Vagina (tissue), 2 donors: ENCODE data around the gene EMX1.

Experiments
- CTCF ChIP-seq, 3 experiments: fragments of 450-650 bp in 2 of 3; fragments of 200-600 bp in 1 of 3; sonication (generic) in 1 of 3; IDR thresholded peaks; one replicate each; pipeline ENCODE4 v1.5.1; 2017 to 2019; ENCODE audit warnings: antibody characterized with exemption in 3 of 3, mild to moderate bottlenecking in 2 of 3, moderate library complexity in 2 of 3
- POLR2AphosphoS5 ChIP-seq, 2 donors: sonication (generic); formaldehyde crosslinking; IDR thresholded peaks; one replicate each; pipeline ENCODE4 v1.9.0; 2017; ENCODE audit warnings: antibody characterized with exemption in 2 of 2, mild to moderate bottlenecking in 2 of 2, low read depth in 1 of 2; ENCODE audit not compliant: insufficient read depth in 1 of 2

- TF ChIP-seq CTCF (IDR thresholded peaks at IDR 0.05) (no peak), POLR2AphosphoS5 (IDR thresholded peaks at IDR 0.05; ENCODE audit: insufficient read depth in 1 of 2, low read depth in 1 of 2) (no peak)
These were observed 51.0 kb downstream of the EMX1 start for GRCh38 chr2:72968286-72968685.
